Endodermal cell (in vitro differentiated cells): ENCODE data around the gene LEKR1. TPM values are rescaled to one million over a fixed set of nuclear protein-coding genes. Genes with fewer than 3 reads are reported as not detected.
A peak's percentile ranks its signal among the peaks of the same experiment; 100 is the strongest.

Experiments used
- DNase-seq: peaks from one replicate; pipeline ENCODE4 v3.0.0-alpha.2; 2017
- H3K27ac ChIP-seq: 2 replicates; pipeline ENCODE4 v1.5.1; 2013; ENCODE audit warnings: mild to moderate bottlenecking, low read depth, low read length, moderate library complexity
- H3K27me3 ChIP-seq: 2 replicates; pipeline ENCODE4 v1.6.1; 2013; ENCODE audit warnings: mild to moderate bottlenecking, low read length, moderate library complexity; ENCODE audit not compliant: insufficient read depth, control insufficient read depth, poor library complexity, severe bottlenecking
- H3K36me3 ChIP-seq: 2 replicates; pipeline ENCODE4 v1.7.0; 2013; ENCODE audit warnings: mild to moderate bottlenecking, low read length, moderate library complexity; ENCODE audit not compliant: control insufficient read depth, insufficient read depth
- H3K4me1 ChIP-seq: one replicate; pipeline ENCODE4 v1.7.0; 2013; ENCODE audit warnings: low read length; ENCODE audit not compliant: control insufficient read depth, insufficient read depth
- H3K4me3 ChIP-seq: 2 replicates; pipeline ENCODE4 v1.5.1; 2013; ENCODE audit warnings: mild to moderate bottlenecking, low read length, moderate library complexity
- H3K9ac ChIP-seq: 2 replicates; pipeline ENCODE4 v1.6.1; 2013; ENCODE audit warnings: mild to moderate bottlenecking, low read length, moderate library complexity; ENCODE audit not compliant: poor library complexity, severe bottlenecking; ENCODE audit errors: extremely low read depth
- H3K9me3 ChIP-seq: 2 replicates; pipeline ENCODE4 v1.6.1; 2013; ENCODE audit warnings: mild to moderate bottlenecking, low read length, moderate library complexity; ENCODE audit not compliant: control insufficient read depth
- H3K27ac Mint-ChIP-seq: 2 replicates; pipeline ENCODE4 v1.8.0; 2020; ENCODE audit warnings: mixed read lengths
- H3K27me3 Mint-ChIP-seq: 2 replicates; pipeline ENCODE4 v1.8.0; 2021; ENCODE audit warnings: mild to moderate bottlenecking, mixed read lengths; ENCODE audit not compliant: insufficient read depth
- H3K36me3 Mint-ChIP-seq: 2 replicates; pipeline ENCODE4 v1.8.0; 2020; ENCODE audit warnings: low read depth, mixed read lengths
- H3K4me1 Mint-ChIP-seq: 2 replicates; pipeline ENCODE4 v1.8.0; 2020; ENCODE audit warnings: mixed read lengths
- H3K4me3 Mint-ChIP-seq: 2 replicates; pipeline ENCODE4 v1.8.0; 2020; ENCODE audit warnings: mild to moderate bottlenecking, moderate library complexity, mixed read lengths
- H3K9me3 Mint-ChIP-seq: 2 replicates; pipeline ENCODE4 v1.8.0; 2020; ENCODE audit warnings: mild to moderate bottlenecking, mixed read lengths
- CTCF ChIP-seq: fragments of 200-600 bp; sonication (generic); conservative IDR thresholded peaks from 2 replicates; pipeline ENCODE4 v1.5.0; 2021; ENCODE audit warnings: antibody characterized with exemption, mild to moderate bottlenecking
- WGBS, 2 experiments: methylation state at CpG; one replicate each; pipeline versions ENCODE4 v1.1.5 to v1.1.7; 2013; ENCODE audit warnings: missing lambda C conversion rate in 2 of 2, mixed read lengths in 1 of 2; ENCODE audit not compliant: insufficient coverage in 1 of 2, insufficient read length in 1 of 2; 5-methylcytosine and 5-hydroxymethylcytosine counted together
- total RNA-seq, 2 donors: library from RNA; stranded (reverse); fragmentation: NEBNext Ultra II Directional in 1 of 2; extraction: Animal tissue kit (Norgen Biotek cat#: 25700) in 1 of 2; gene quantifications; 2 replicates in 1 of 2; 3 replicates in 1 of 2; pipeline ENCODE4 v1.2.1, GENCODE V29; 2021

LEKR1 gene
- total RNA-seq, 2 donors from 2014 or later, result 1.0 to 1.2 TPM

- H3K27ac Mint-ChIP-seq, result no peak overlapping the region
- Histone ChIP-seq H3K4me3 (no peak overlapping the region), H3K9ac (no peak overlapping the region), H3K9me3 (peaks cover 7% of the 10 kb centered on the region), H3K36me3 (no peaks in the 10 kb centered on the region), H3K27me3 (no peaks in the 10 kb centered on the region), H3K4me1 (peaks cover 6% of the 10 kb centered on the region), H3K27ac (no peak overlapping the region)
- peaks cover 36% of the 10 kb centered on the region for H3K4me1 Mint-ChIP-seq
- 76 to 84% methylated on average over 4 to 7 of the region's 7 CpGs for WGBS, 2 experiments
- H3K36me3 Mint-ChIP-seq, result no peaks in the 10 kb centered on the region
- peak; percentile 72 for DNase-seq
- peaks cover 5% of the 10 kb centered on the region for H3K27me3 Mint-ChIP-seq
- H3K9me3 Mint-ChIP-seq, result no peaks in the 10 kb centered on the region
- no peak for TF ChIP-seq CTCF
- H3K4me3 Mint-ChIP-seq, result no peak overlapping the region
Measured at GRCh38 chr3:157064402-157064801, 238.2 kb downstream of the LEKR1 start.

GRCh38 chr3:157065201-157065600 is 239.0 kb downstream of the LEKR1 start:
- H3K9ac ChIP-seq, result no peak overlapping the region
- H3K36me3 ChIP-seq, result no peaks in the 10 kb centered on the region
- no peaks in the 10 kb centered on the region for H3K27me3 ChIP-seq
- no peak overlapping the region for H3K4me3 ChIP-seq
- peak; percentile 86 for DNase-seq
- peaks cover 33% of the 10 kb centered on the region for H3K4me1 Mint-ChIP-seq
- H3K9me3 Mint-ChIP-seq, result no peaks in the 10 kb centered on the region
- H3K4me3 Mint-ChIP-seq, result no peak overlapping the region
- H3K27ac Mint-ChIP-seq, result no peak overlapping the region
- peaks cover 7% of the 10 kb centered on the region for H3K9me3 ChIP-seq
- TF ChIP-seq CTCF, result no peak
- WGBS, 2 experiments, result 53 to 57% methylated on average over 3 to 5 of the region's 5 CpGs
- no peak overlapping the region for H3K27ac ChIP-seq
- peaks cover 5% of the 10 kb centered on the region for H3K27me3 Mint-ChIP-seq
- no peaks in the 10 kb centered on the region for H3K36me3 Mint-ChIP-seq
- H3K4me1 ChIP-seq, result peaks cover 6% of the 10 kb centered on the region

- H3K4me1 Mint-ChIP-seq, result peaks cover 33% of the 10 kb centered on the region
- 94 to 99% methylated on average over 11 of the region's 11 CpGs for WGBS, 2 experiments
- no peaks in the 10 kb centered on the region for H3K36me3 Mint-ChIP-seq
- Histone ChIP-seq H3K4me1 (peaks cover 6% of the 10 kb centered on the region), H3K9ac (no peak overlapping the region), H3K27ac (no peak overlapping the region), H3K27me3 (no peaks in the 10 kb centered on the region), H3K4me3 (no peak overlapping the region), H3K9me3 (no peaks in the 10 kb centered on the region), H3K36me3 (no peaks in the 10 kb centered on the region)
- no peak overlapping the region for H3K27ac Mint-ChIP-seq
- H3K9me3 Mint-ChIP-seq, result no peaks in the 10 kb centered on the region
- peak; percentile 34 for DNase-seq
- peaks cover 5% of the 10 kb centered on the region for H3K27me3 Mint-ChIP-seq
- H3K4me3 Mint-ChIP-seq, result no peak overlapping the region
- TF ChIP-seq CTCF, result no peak
Measured at GRCh38 chr3:157066335-157067098, 240.4 kb downstream of the LEKR1 start.
